ENCODE results near the gene TLE3.

TLE3 gene

GRCh38 chr15:70001859-70002258 is 95.9 kb downstream of the TLE3 start:
- DNase-seq, result no peak

DNA sequence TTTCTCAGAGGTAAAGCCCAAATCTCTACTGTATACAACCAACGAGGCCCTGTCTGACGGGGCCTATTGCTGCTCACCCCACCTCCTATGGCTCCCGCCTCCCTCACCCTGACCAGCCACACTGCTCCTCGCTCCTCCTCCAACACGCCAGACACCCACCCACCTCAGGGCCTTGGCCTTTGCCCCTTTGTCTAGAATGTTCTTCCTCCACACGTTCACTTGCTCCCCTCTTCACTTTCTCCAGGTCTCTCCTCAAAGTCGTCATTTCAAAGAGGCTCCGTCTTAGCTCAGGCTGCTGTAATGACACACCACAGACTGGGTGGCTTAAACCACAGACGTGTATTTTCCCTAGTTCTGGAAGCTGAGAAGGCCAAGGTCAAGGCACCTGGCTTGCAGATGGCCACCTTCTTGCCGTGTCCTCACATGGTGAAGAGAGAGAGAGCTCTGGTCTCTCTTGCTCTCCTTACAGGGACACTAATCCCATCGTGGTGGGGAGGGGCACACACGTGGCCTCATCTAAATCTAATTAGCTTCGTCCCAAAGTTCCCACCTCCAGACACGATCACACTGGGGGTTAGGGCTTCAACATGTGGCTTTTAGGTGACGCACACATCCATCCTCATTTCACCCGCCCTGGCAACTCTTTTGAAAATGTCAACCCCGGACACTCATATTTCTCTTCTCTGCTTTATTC is 98.2 kb downstream of the TLE3 start:
- no peak for DNase-seq

DNA sequence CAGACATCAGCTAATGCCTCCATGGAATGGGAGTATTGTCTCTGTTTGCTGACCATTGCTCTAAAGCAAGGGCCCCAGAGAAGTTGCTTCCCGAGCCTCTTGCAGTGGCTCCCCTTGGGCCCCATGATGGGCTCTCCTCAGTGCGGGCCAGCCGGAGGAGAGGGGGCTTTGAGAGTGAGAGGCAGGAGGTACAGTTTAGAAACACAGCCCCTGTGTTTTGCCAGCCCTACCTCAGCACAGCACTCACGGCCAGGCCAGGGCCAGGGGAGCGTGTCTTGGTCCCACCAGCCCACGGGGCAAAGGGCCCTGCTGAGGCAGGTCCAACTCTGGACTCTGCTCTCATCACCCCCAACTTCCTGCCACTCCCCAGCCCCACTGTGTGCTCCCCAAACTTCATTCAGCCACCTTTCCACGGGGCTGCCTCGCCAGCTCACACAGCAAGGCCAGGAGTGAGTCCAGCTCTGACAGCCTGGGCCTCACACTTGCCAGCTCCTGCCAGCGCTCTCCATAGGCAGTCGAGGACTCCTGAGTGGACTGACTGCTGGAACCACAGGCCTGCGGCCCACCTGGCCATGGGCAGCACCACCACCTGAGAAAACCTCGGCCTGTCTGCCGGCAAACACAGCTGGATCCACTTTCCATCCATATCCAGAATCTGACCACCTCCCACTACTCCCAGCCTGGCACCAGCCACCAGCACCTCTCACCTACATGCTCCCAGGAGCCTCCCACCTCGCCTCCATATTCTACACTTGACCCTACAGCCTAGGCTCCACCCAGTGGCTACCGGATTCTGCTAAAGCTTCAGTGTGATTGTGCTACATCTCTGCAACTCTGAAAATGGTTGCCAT is 99.0 kb downstream of the TLE3 start:
- DNase-seq, result no peak

- DNase-seq, result no peak
Measured at GRCh38 chr15:69997813-69998212, 99.9 kb downstream of the TLE3 start.

All from right kidney (tissue), 1 donor.